ENCODE measurements around the gene IGF1.
A peak's percentile ranks its signal among the peaks of the same experiment; 100 is the strongest.

The IGF1 gene

DNA sequence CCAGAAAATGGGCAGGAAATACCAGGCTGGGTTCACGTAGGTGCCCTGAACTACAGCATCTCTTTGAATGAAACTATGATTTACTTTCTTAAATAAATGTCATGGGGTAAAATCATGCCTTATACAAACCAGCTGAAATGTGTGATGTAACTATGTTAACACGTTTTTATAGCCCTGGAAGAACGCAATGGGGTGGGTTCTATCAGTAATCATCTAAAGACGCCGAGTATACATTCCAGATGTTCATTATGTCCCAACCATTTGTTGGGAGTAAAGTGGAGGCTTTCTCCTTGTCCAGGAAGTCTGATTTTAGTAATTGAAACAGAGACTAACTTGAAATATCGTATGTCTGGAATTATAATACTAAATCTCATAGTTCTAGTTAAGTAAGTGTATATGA is 16.2 kb upstream of the IGF1 start:
- no CpG with 5 or more reads among the region's 6 CpGs for WGBS (ENCODE audit: extremely low coverage, insufficient coverage, low lambda C conversion rate)
- no peak overlapping the region for H2BK120ac ChIP-seq (ENCODE audit: low read depth, low read length)
- H2BK15ac ChIP-seq (replicated peaks; ENCODE audit: low read depth): no peak overlapping the region
- H3K23ac ChIP-seq (ENCODE audit: low read length): no peak overlapping the region
- H3K4me3 ChIP-seq (ENCODE audit: low read length): no peak overlapping the region
- H2BK5ac ChIP-seq (ENCODE audit: low read length): no peak overlapping the region
- no peaks in the 10 kb centered on the region for H3K79me1 ChIP-seq (ENCODE audit: low read length)
- no peak overlapping the region for H4K8ac ChIP-seq (ENCODE audit: low read depth, low read length)
- H3K4me1 ChIP-seq (ENCODE audit: control insufficient read depth, low read depth, low read length): no peaks in the 10 kb centered on the region
- no peaks in the 10 kb centered on the region for H3K36me3 ChIP-seq (ENCODE audit: control insufficient read depth, insufficient read depth, low read length)
- no peak overlapping the region for H3K4ac ChIP-seq (ENCODE audit: low read depth, low read length)
- H3K79me2 ChIP-seq (ENCODE audit: control insufficient read depth, insufficient read depth, low read length): no peaks in the 10 kb centered on the region
- no peak overlapping the region for H3K4me2 ChIP-seq (ENCODE audit: low read length)
- no peak for DNase-seq
- H3K27me3 ChIP-seq (ENCODE audit: insufficient read depth, low read length, poor library complexity): no peaks in the 10 kb centered on the region
- no peak overlapping the region for H3K27ac ChIP-seq (ENCODE audit: low read depth, low read length)
- no peak overlapping the region for H3K56ac ChIP-seq (ENCODE audit: low read length)
- no peak overlapping the region for H3K9ac ChIP-seq (ENCODE audit: low read length)
- H3K18ac ChIP-seq (ENCODE audit: low read length): no peak overlapping the region
- H4K5ac ChIP-seq (ENCODE audit: low read length): no peak overlapping the region
- H2AK5ac ChIP-seq (ENCODE audit: low read length): no peak overlapping the region

DNA sequence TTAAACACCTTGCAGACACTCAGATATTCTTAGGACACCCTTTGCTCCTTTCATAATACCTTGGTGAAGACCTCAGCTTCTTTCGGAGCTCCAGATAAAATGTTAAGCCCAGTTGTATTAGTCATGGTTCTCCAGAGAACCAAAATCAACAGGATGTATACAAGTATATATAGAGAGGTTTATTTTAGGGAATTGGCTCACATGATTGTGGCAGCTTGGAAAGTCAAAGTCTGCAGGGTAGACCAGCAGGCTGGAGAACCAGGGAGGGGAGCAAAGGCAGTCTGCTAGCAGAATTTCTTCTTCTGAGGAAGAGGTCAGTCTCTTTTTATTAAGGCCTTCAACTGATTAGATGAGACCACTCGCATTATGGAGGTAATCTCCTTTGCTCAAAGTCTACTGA is 6.9 kb upstream of the IGF1 start:
- WGBS (ENCODE audit: extremely low coverage, insufficient coverage, low lambda C conversion rate): no CpG with 5 or more reads among the region's 2 CpGs
- Histone ChIP-seq H3K27me3 (ENCODE audit: insufficient read depth, low read length, poor library complexity) (no peaks in the 10 kb centered on the region), H3K56ac (ENCODE audit: low read length) (no peak overlapping the region), H3K4ac (ENCODE audit: low read depth, low read length) (no peak overlapping the region), H4K5ac (ENCODE audit: low read length) (no peak overlapping the region), H2BK15ac (replicated peaks; ENCODE audit: low read depth) (no peak overlapping the region), H2BK5ac (ENCODE audit: low read length) (no peak overlapping the region), H3K4me3 (ENCODE audit: low read length) (no peak overlapping the region), H2BK120ac (ENCODE audit: low read depth, low read length) (no peak overlapping the region), H3K79me2 (ENCODE audit: control insufficient read depth, insufficient read depth, low read length) (no peaks in the 10 kb centered on the region), H3K36me3 (ENCODE audit: control insufficient read depth, insufficient read depth, low read length) (no peaks in the 10 kb centered on the region), H2AK5ac (ENCODE audit: low read length) (no peak overlapping the region), H4K8ac (ENCODE audit: low read depth, low read length) (no peak overlapping the region), H3K4me2 (ENCODE audit: low read length) (no peak overlapping the region), H3K79me1 (ENCODE audit: low read length) (no peaks in the 10 kb centered on the region), H3K23ac (ENCODE audit: low read length) (no peak overlapping the region), H3K27ac (ENCODE audit: low read depth, low read length) (no peak overlapping the region), H3K4me1 (ENCODE audit: control insufficient read depth, low read depth, low read length) (no peaks in the 10 kb centered on the region), H3K18ac (ENCODE audit: low read length) (no peak overlapping the region), H3K9ac (ENCODE audit: low read length) (no peak overlapping the region)
- no peak for DNase-seq

DNA sequence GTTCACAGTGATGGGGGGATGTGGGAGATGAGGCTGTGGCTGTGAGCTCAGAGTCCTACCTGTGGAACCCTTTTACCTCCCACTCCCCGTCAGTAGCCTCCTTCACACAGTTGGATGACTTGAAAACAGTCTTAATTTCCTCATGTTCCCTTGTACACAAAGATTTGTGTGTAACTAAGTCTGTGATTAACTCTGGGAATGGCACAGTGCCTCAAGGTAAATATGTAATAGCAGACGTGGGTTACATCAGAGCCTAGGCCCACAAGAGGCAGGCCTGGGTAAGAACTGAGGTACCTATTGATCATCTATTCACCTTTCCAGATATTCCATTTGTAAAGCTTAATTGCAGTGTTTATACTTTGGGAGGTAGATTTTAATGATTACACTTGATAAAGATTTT is 5.8 kb upstream of the IGF1 start:
- WGBS (ENCODE audit: extremely low coverage, insufficient coverage, low lambda C conversion rate): no CpG with 5 or more reads among the region's 2 CpGs
- DNase-seq: no peak

DNA sequence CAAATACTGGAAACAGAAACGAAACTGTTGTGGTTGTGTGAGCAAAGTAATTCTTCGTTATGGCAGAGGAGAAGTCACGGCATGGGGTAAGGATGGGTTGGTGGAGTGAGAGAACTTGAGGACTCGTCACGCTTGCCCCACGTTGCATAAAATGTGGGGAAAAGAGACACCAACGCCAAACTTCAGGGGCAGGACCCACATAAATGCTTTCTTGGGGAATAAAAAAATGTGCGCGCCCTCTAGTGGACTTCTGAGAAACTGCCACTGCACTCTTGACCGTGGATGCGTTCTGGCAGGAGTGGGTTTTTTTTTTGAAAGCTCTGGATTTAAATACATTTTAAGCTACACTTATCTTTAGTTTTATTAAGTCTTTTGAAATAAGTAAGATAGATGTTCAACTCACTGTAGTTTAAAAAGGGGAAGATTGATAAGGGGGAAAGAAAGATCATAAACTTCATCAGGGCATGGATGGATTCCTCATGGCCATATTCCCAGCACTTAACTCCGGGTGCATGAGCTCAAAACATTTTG is 4.1 kb upstream of the IGF1 start:
- peak; percentile 56 for DNase-seq
- Histone ChIP-seq H3K36me3 (ENCODE audit: control insufficient read depth, insufficient read depth, low read length) (no peaks in the 10 kb centered on the region), H2AK5ac (ENCODE audit: low read length) (no peak overlapping the region), H2BK5ac (ENCODE audit: low read length) (no peak overlapping the region), H3K79me2 (ENCODE audit: control insufficient read depth, insufficient read depth, low read length) (no peaks in the 10 kb centered on the region), H3K4me2 (ENCODE audit: low read length) (no peak overlapping the region), H2BK120ac (ENCODE audit: low read depth, low read length) (no peak overlapping the region), H3K4me3 (ENCODE audit: low read length) (no peak overlapping the region), H3K9ac (ENCODE audit: low read length) (no peak overlapping the region), H3K4ac (ENCODE audit: low read depth, low read length) (no peak overlapping the region), H4K5ac (ENCODE audit: low read length) (no peak overlapping the region), H3K27ac (ENCODE audit: low read depth, low read length) (no peak overlapping the region), H2BK15ac (replicated peaks; ENCODE audit: low read depth) (no peak overlapping the region), H3K56ac (ENCODE audit: low read length) (peak overlapping the region; percentile 57), H3K18ac (ENCODE audit: low read length) (no peak overlapping the region), H3K27me3 (ENCODE audit: insufficient read depth, low read length, poor library complexity) (no peaks in the 10 kb centered on the region), H4K8ac (ENCODE audit: low read depth, low read length) (no peak overlapping the region), H3K4me1 (ENCODE audit: control insufficient read depth, low read depth, low read length) (no peaks in the 10 kb centered on the region), H3K23ac (ENCODE audit: low read length) (no peak overlapping the region), H3K79me1 (ENCODE audit: low read length) (no peaks in the 10 kb centered on the region)
- no CpG with 5 or more reads among the region's 12 CpGs for WGBS (ENCODE audit: extremely low coverage, insufficient coverage, low lambda C conversion rate)

More for the DNA sequence above, 5.8 kb upstream of the IGF1 start:
- Histone ChIP-seq H3K4ac (ENCODE audit: low read depth, low read length) (no peak overlapping the region), H3K79me2 (ENCODE audit: control insufficient read depth, insufficient read depth, low read length) (no peaks in the 10 kb centered on the region), H3K79me1 (ENCODE audit: low read length) (no peaks in the 10 kb centered on the region), H4K8ac (ENCODE audit: low read depth, low read length) (no peak overlapping the region), H2BK120ac (ENCODE audit: low read depth, low read length) (no peak overlapping the region), H3K9ac (ENCODE audit: low read length) (no peak overlapping the region), H3K23ac (ENCODE audit: low read length) (no peak overlapping the region), H3K27me3 (ENCODE audit: insufficient read depth, low read length, poor library complexity) (no peaks in the 10 kb centered on the region), H3K27ac (ENCODE audit: low read depth, low read length) (no peak overlapping the region), H3K56ac (ENCODE audit: low read length) (no peak overlapping the region), H3K18ac (ENCODE audit: low read length) (no peak overlapping the region), H2BK15ac (replicated peaks; ENCODE audit: low read depth) (no peak overlapping the region), H3K36me3 (ENCODE audit: control insufficient read depth, insufficient read depth, low read length) (no peaks in the 10 kb centered on the region), H2BK5ac (ENCODE audit: low read length) (no peak overlapping the region), H4K5ac (ENCODE audit: low read length) (no peak overlapping the region), H2AK5ac (ENCODE audit: low read length) (no peak overlapping the region), H3K4me2 (ENCODE audit: low read length) (no peak overlapping the region), H3K4me3 (ENCODE audit: low read length) (no peak overlapping the region), H3K4me1 (ENCODE audit: control insufficient read depth, low read depth, low read length) (no peaks in the 10 kb centered on the region)

DNA sequence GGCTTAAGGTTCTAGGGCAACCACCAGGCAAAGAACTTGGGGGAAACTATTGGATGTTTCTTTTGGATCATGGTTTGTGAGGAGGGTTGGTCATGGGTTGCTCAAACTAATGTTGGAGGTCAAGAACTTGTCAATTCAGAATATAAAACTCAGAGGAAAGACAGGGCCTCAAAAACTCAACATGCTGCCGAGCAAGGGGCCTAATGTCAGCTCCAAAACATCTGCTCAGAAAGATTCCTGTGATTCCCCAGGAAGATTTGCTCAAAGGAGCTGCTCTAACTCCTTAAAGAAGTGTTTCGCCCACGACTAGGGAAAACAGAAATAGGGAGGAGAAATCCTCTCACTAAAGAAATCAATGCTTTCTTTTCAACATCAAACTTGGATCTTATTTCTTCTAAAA is 3.7 kb upstream of the IGF1 start:
- no peak overlapping the region for H3K23ac ChIP-seq (ENCODE audit: low read length)
- no peak overlapping the region for H3K9ac ChIP-seq (ENCODE audit: low read length)
- no peak overlapping the region for H2BK15ac ChIP-seq (replicated peaks; ENCODE audit: low read depth)
- H3K4ac ChIP-seq (ENCODE audit: low read depth, low read length): no peak overlapping the region
- H3K27ac ChIP-seq (ENCODE audit: low read depth, low read length): no peak overlapping the region
- no peak overlapping the region for H2AK5ac ChIP-seq (ENCODE audit: low read length)
- no peak overlapping the region for H4K5ac ChIP-seq (ENCODE audit: low read length)
- H3K79me2 ChIP-seq (ENCODE audit: control insufficient read depth, insufficient read depth, low read length): no peaks in the 10 kb centered on the region
- WGBS (ENCODE audit: extremely low coverage, insufficient coverage, low lambda C conversion rate): no CpG with 5 or more reads among the region's 3 CpGs
- no peaks in the 10 kb centered on the region for H3K36me3 ChIP-seq (ENCODE audit: control insufficient read depth, insufficient read depth, low read length)
- no peak overlapping the region for H3K18ac ChIP-seq (ENCODE audit: low read length)
- no peaks in the 10 kb centered on the region for H3K4me1 ChIP-seq (ENCODE audit: control insufficient read depth, low read depth, low read length)
- H2BK120ac ChIP-seq (ENCODE audit: low read depth, low read length): no peak overlapping the region
- H3K79me1 ChIP-seq (ENCODE audit: low read length): no peaks in the 10 kb centered on the region
- no peak overlapping the region for H2BK5ac ChIP-seq (ENCODE audit: low read length)
- H3K56ac ChIP-seq (ENCODE audit: low read length): peak overlapping the region; percentile 57
- no peak overlapping the region for H4K8ac ChIP-seq (ENCODE audit: low read depth, low read length)
- no peak overlapping the region for H3K4me2 ChIP-seq (ENCODE audit: low read length)
- no peak for DNase-seq
- H3K4me3 ChIP-seq (ENCODE audit: low read length): no peak overlapping the region
- no peaks in the 10 kb centered on the region for H3K27me3 ChIP-seq (ENCODE audit: insufficient read depth, low read length, poor library complexity)

DNA sequence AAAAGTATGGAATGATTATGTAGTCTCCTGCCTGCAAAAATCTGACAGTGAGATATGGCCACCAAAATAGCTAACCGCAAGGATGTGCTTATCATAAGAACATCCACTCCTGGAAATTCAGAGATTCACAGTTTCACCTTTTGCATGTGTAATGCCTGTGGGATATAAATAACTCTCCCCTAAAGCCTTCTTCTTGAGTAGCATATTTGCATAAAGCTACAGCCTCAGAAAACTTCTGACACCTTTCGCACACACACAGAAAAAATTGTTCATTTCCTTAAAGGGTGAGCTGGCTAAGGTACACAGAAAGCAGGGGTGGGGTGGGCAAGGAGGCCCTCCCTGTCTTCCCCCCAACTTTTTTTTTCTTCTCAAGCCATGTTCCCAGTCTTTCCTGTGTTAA is 3.1 kb upstream of the IGF1 start:
- H3K4me3 ChIP-seq (ENCODE audit: low read length): no peak overlapping the region
- H3K18ac ChIP-seq (ENCODE audit: low read length): no peak overlapping the region
- H2AK5ac ChIP-seq (ENCODE audit: low read length): no peak overlapping the region
- H3K23ac ChIP-seq (ENCODE audit: low read length): no peak overlapping the region
- H3K4ac ChIP-seq (ENCODE audit: low read depth, low read length): no peak overlapping the region
- H3K4me1 ChIP-seq (ENCODE audit: control insufficient read depth, low read depth, low read length): peaks cover 5% of the 10 kb centered on the region
- H3K36me3 ChIP-seq (ENCODE audit: control insufficient read depth, insufficient read depth, low read length): no peaks in the 10 kb centered on the region
- H2BK120ac ChIP-seq (ENCODE audit: low read depth, low read length): no peak overlapping the region
- H4K5ac ChIP-seq (ENCODE audit: low read length): no peak overlapping the region
- H3K27ac ChIP-seq (ENCODE audit: low read depth, low read length): no peak overlapping the region
- no peak for DNase-seq
- no peaks in the 10 kb centered on the region for H3K79me1 ChIP-seq (ENCODE audit: low read length)
- no peak overlapping the region for H3K9ac ChIP-seq (ENCODE audit: low read length)
- H4K8ac ChIP-seq (ENCODE audit: low read depth, low read length): no peak overlapping the region
- no peaks in the 10 kb centered on the region for H3K79me2 ChIP-seq (ENCODE audit: control insufficient read depth, insufficient read depth, low read length)
- WGBS (ENCODE audit: extremely low coverage, insufficient coverage, low lambda C conversion rate): no CpG with 5 or more reads among the region's 2 CpGs
- H2BK15ac ChIP-seq (replicated peaks; ENCODE audit: low read depth): no peak overlapping the region
- H3K27me3 ChIP-seq (ENCODE audit: insufficient read depth, low read length, poor library complexity): no peaks in the 10 kb centered on the region
- no peak overlapping the region for H3K4me2 ChIP-seq (ENCODE audit: low read length)
- no peak overlapping the region for H3K56ac ChIP-seq (ENCODE audit: low read length)
- H2BK5ac ChIP-seq (ENCODE audit: low read length): no peak overlapping the region
